Activated naive CD8-positive, alpha-beta T cell treated with anti-CD3 and anti-CD28 coated beads, Interleukin-2, amount 50 U/mL, for 24 hours (primary cell): ENCODE measurements around the gene PLEKHA4.
A peak's percentile ranks its signal among the peaks of the same experiment; 100 is the strongest.
"Not testable (repeated sequence)": the region's sequence is repeated elsewhere in the genome, so short reads cannot be mapped to it uniquely, and the experiment has no call there.

ENCODE experiments used
- ATAC-seq: fragments of 150-1000 bp; cut with Tn5 transposase; one replicate; pipeline ENCODE4 v1.10.0; 2021
- DNase-seq: peaks from one replicate; pipeline ENCODE4 v3.0.0; 2021
- H3K27ac Mint-ChIP-seq: one replicate; pipeline ENCODE4 v1.8.0; 2021; ENCODE audit warnings: mild to moderate bottlenecking, mixed read lengths
- H3K27me3 Mint-ChIP-seq: one replicate; pipeline ENCODE4 v1.8.0; 2021; ENCODE audit warnings: mixed read lengths
- H3K36me3 Mint-ChIP-seq: one replicate; pipeline ENCODE4 v1.8.0; 2021; ENCODE audit warnings: low read depth, mixed read lengths
- H3K4me1 Mint-ChIP-seq: one replicate; pipeline ENCODE4 v1.8.0; 2021; ENCODE audit warnings: mixed read lengths
- H3K4me3 Mint-ChIP-seq: one replicate; pipeline ENCODE4 v1.8.0; 2021; ENCODE audit warnings: mild to moderate bottlenecking, moderate library complexity, mixed read lengths
- H3K9me3 Mint-ChIP-seq: one replicate; pipeline ENCODE4 v1.8.0; 2021; ENCODE audit warnings: mixed read lengths

The PLEKHA4 gene

DNA sequence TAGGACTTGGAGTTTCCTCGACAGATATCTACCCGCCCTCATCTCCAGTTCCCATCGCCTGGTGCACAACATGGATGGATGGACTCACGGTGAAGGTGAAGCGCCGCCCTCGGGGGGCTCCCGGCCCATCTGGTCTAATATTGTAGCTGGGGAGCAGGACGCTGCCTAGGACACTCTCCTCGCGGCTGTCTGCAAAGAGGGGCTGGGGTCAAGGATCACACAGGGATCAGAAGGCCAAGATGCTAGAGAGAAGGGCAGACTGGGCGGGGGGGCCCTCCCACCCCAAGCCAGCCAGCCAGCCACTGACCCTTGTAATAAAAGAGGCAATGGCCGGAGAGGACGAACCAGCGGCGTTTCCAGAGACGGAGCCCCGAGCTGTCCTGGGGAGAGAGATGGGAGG is 7.1 kb downstream of the PLEKHA4 start:
- H3K9me3 Mint-ChIP-seq: no peaks in the 10 kb centered on the region
- no peak overlapping the region for H3K4me3 Mint-ChIP-seq
- no peak overlapping the region for H3K27ac Mint-ChIP-seq
- ATAC-seq (no peak), DNase-seq (no peak)
- no peaks in the 10 kb centered on the region for H3K36me3 Mint-ChIP-seq
- no peaks in the 10 kb centered on the region for H3K27me3 Mint-ChIP-seq
- peaks cover 3% of the 10 kb centered on the region for H3K4me1 Mint-ChIP-seq

- ATAC-seq (no peak), DNase-seq (no peak)
- Mint-ChIP-seq H3K27me3 (no peaks in the 10 kb centered on the region), H3K4me3 (peak overlapping the region; percentile 83), H3K9me3 (no peaks in the 10 kb centered on the region), H3K27ac (no peak overlapping the region), H3K36me3 (no peaks in the 10 kb centered on the region), H3K4me1 (peaks cover 3% of the 10 kb centered on the region)
Measured at GRCh38 chr19:48859711-48860572, 8.5 kb downstream of the PLEKHA4 start.

DNA sequence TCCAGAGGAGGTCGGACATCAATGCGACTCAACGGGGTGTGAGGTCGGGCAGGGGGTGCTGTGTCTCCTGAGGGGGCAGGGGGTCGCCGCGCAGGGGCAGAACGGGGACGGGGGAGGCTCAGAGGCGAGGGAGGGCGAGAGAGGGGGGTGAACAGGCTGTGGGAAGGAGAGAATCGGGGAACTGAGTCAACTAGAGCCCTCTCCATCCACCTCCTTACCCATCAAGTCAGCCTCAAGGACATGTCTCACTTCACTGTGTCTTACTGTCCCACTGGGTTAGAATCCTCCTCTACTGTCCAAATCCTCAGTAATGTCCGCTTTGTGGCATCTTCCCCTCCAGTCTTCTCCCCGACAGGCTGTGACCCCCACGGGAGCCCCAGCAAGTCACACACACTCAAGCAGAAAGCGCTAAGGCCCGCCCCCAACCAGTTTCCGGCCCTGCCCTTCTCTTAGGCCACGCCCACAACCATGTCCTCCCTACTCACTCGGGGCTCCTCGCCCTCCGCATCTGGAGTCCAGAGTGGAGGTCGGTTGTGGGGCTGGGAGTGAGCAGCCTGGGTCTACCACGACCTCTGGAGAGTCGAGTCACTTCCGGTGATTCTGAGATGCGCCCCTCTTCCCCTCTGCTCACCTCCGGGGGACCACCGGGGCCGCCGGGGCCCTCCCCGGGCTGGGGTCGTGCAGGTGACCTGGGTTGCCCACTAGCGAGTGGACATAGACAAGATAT is 9.3 kb downstream of the PLEKHA4 start:
- Mint-ChIP-seq H3K4me3 (peak overlapping the region; percentile 83), H3K9me3 (no peaks in the 10 kb centered on the region), H3K36me3 (no peaks in the 10 kb centered on the region), H3K27ac (peak overlapping the region; percentile 79), H3K4me1 (peaks cover 3% of the 10 kb centered on the region), H3K27me3 (no peaks in the 10 kb centered on the region)
- peak; percentile 84 for ATAC-seq
- peak; percentile 83 for DNase-seq

DNA sequence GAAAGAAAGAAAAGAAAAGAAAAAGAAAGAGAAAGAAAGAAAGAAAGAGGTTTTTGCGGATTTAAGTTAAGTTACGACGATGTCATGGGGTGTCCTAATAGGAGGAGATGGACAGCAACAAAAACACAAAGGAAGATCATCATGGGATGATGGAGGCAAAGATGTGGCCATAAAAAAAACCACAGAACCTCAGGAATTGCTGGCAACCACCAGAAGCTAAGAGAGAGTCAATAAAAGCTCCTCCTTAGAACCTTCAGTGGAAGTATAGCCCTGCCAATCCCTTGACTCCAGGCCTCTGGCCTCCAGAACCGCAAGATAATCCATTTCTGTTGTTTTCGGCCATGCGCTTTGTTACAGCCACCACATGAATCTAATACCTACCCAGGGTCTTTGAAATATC is 11.5 kb downstream of the PLEKHA4 start:
- H3K36me3 Mint-ChIP-seq: no peaks in the 10 kb centered on the region
- ATAC-seq (no peak), DNase-seq (no peak)
- H3K27me3 Mint-ChIP-seq: no peaks in the 10 kb centered on the region
- H3K4me3 Mint-ChIP-seq: no peak overlapping the region
- H3K4me1 Mint-ChIP-seq: peaks cover 3% of the 10 kb centered on the region
- no peak overlapping the region for H3K27ac Mint-ChIP-seq
- no peaks in the 10 kb centered on the region for H3K9me3 Mint-ChIP-seq

- no peaks in the 10 kb centered on the region for H3K36me3 Mint-ChIP-seq
- H3K27me3 Mint-ChIP-seq: no peaks in the 10 kb centered on the region
- no peak overlapping the region for H3K4me3 Mint-ChIP-seq
- H3K27ac Mint-ChIP-seq: no peak overlapping the region
- H3K9me3 Mint-ChIP-seq: no peaks in the 10 kb centered on the region
- H3K4me1 Mint-ChIP-seq: peaks cover under 1% of the 10 kb centered on the region
- ATAC-seq: no peak
- no peak for DNase-seq
Measured at GRCh38 chr19:48854103-48854502, 14.3 kb downstream of the PLEKHA4 start.

DNA sequence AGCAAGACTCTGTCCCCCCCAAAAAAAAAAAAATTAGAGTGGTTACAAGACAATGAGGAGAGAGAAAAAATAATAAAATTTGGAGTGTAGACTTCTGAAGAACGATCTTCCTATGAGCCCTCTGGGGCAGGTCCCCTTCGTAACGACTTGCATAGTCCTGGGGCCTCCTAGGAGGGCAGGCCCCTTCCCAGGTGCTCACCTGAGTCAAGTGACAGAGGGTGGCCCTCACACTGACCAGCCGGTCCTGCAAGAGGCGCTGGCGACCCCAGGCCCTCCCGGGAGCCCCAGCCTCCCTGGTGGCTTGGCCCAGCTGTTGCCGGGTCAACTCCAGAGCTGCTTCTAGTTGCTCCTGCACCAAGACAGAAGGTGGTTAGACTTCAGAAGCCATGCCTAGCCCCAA is 14.9 kb downstream of the PLEKHA4 start:
- Mint-ChIP-seq H3K36me3 (no peaks in the 10 kb centered on the region), H3K4me1 (no peaks in the 10 kb centered on the region), H3K27me3 (no peaks in the 10 kb centered on the region), H3K9me3 (no peaks in the 10 kb centered on the region), H3K27ac (no peak overlapping the region), H3K4me3 (no peak overlapping the region)
- DNase-seq (no peak), ATAC-seq (no peak)

DNA sequence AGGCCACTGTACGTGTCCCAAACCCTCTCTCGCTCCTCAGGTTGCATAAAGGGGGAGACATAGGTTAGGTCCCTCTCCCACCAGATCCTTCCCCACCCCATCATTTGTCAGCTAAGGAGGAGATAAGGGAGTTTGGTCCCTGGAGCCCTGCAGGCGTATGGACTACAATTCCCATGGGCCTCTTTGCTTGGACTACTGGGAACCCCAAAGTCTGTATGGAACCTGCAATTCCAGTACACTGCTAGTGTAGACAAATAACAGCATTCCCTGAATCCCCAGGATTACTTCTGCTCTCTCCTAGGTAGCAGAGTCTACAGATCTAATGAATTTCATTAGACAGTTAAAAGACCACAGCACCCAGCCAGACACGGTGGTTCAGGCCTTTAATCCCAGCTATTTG is 16.1 kb downstream of the PLEKHA4 start:
- no peaks in the 10 kb centered on the region for H3K9me3 Mint-ChIP-seq
- no peak overlapping the region for H3K4me3 Mint-ChIP-seq
- H3K27ac Mint-ChIP-seq: no peak overlapping the region
- H3K36me3 Mint-ChIP-seq: no peaks in the 10 kb centered on the region
- H3K27me3 Mint-ChIP-seq: no peaks in the 10 kb centered on the region
- H3K4me1 Mint-ChIP-seq: no peaks in the 10 kb centered on the region
- DNase-seq (no peak), ATAC-seq (no peak)

DNA sequence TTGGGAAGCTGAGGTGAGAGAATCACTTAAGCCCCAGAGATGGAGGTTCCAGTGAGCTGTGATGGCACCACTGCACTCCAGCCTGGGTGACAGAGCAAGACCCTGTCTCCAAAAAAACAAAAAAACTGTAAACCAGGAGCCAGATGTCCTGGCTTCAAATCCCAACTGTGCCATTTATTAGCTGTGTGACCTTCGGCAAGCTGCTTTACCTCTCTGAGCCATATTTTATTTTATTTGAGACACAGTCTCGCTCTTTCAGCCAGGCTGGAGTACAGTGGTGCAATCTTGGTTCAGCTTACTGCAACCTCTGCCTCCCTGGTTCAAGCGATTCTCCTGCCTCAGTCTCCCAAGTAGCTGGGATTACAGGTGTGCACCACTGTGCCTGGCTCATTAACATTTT is 21.8 kb downstream of the PLEKHA4 start:
- not testable (repeated sequence) for H3K4me1 Mint-ChIP-seq, H3K27me3 Mint-ChIP-seq, H3K36me3 Mint-ChIP-seq, ATAC-seq, H3K4me3 Mint-ChIP-seq, H3K9me3 Mint-ChIP-seq, DNase-seq, H3K27ac Mint-ChIP-seq

DNA sequence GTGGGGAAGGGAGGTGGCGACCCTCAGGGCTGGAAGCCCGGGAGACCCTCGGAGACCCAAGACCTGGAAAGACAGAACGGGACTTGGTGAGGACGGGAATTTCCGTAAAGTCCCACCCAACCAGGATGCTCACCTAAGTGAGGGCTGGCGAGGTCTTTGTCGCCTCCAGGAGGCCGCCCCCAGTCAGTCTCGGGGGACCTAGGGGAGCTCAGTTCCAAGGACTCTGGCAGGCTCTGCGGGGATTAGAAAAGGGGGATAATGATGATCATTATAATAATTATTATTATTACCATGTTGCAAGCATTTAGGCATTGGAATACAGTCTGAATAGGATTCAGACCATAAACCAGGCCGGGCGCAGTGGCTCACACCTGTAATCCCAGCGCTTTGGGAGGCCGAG is 23.0 kb downstream of the PLEKHA4 start:
- H3K4me1 Mint-ChIP-seq: no peaks in the 10 kb centered on the region
- no peak for DNase-seq
- H3K36me3 Mint-ChIP-seq: no peaks in the 10 kb centered on the region
- no peaks in the 10 kb centered on the region for H3K9me3 Mint-ChIP-seq
- no peaks in the 10 kb centered on the region for H3K27me3 Mint-ChIP-seq
- H3K27ac Mint-ChIP-seq: no peak overlapping the region
- H3K4me3 Mint-ChIP-seq: no peak overlapping the region
- ATAC-seq: no peak

GRCh38 chr19:48844472-48844871 is 23.9 kb downstream of the PLEKHA4 start:
- H3K9me3 Mint-ChIP-seq: no peaks in the 10 kb centered on the region
- no peaks in the 10 kb centered on the region for H3K27me3 Mint-ChIP-seq
- DNase-seq: no peak
- H3K4me3 Mint-ChIP-seq: no peak overlapping the region
- H3K27ac Mint-ChIP-seq: no peak overlapping the region
- no peaks in the 10 kb centered on the region for H3K36me3 Mint-ChIP-seq
- no peak for ATAC-seq
- H3K4me1 Mint-ChIP-seq: no peaks in the 10 kb centered on the region

DNA sequence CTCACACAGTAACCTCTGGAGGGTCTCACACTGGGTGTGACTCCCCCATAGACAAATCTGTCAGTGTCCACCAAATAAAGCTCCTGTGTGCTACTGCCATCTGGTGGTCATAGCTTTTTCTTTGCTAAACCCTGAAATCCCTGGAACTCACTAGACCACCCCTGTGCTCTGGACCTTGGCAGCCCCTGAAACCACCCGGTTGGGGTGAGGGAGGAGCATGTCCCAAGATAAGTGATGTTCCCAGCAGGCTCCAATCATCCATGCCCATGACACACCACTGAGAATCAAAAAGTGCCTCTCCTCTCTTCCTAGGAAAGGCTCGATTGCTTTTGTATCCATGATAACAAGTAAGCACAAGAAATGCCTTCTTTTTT is 25.6 kb downstream of the PLEKHA4 start:
- Mint-ChIP-seq H3K27me3 (no peaks in the 10 kb centered on the region), H3K9me3 (no peaks in the 10 kb centered on the region), H3K4me1 (no peaks in the 10 kb centered on the region), H3K36me3 (no peaks in the 10 kb centered on the region), H3K27ac (no peak overlapping the region), H3K4me3 (no peak overlapping the region)
- peak; percentile 59 for ATAC-seq
- peak; percentile 51 for DNase-seq

DNA sequence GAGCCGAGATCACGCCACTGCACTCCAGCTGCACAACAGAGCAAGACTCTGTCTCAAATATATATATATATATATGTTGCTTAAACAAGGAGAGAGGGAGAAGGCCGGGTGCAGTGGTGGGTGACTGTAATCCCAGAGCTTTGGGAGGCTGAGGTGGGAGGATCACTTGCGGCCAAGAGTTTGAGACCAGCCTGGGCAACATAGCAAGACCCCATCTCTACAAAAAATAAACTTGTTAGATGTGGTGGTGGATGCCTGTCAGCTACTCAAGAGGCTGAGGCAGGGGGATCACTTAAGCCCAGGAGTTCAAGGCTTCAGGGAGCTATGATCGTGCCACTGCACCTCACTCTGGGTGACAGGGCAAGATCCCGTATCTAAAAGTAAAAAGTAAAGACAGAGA is 26.8 kb downstream of the PLEKHA4 start:
- Mint-ChIP-seq H3K4me1 (peaks cover 7% of the 10 kb centered on the region), H3K4me3 (no peak overlapping the region), H3K27ac (no peak overlapping the region), H3K9me3 (no peaks in the 10 kb centered on the region), H3K36me3 (no peaks in the 10 kb centered on the region), H3K27me3 (no peaks in the 10 kb centered on the region)
- DNase-seq (no peak), ATAC-seq (no peak)

DNA sequence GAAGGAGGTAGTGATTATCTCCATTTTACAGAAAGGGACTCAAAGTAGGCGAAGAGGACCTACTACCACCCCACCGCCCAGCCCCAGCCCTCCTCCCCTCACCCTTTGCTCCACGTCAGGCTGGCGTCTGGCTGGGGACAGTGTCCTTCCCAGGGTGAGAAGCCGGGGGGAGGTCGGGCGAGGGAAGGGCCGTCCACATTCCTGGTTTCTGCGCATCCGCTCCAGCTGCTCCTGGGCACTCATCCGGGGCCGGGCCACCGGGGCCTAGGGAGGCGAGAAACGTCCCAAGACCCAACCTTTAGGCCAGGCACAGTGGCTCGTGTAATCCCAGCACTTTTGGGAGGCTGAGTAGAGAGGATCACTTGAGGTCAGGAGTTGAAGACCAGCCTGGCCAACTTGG is 27.4 kb downstream of the PLEKHA4 start:
- Mint-ChIP-seq H3K27ac (no peak overlapping the region), H3K4me3 (no peak overlapping the region), H3K27me3 (no peaks in the 10 kb centered on the region), H3K36me3 (no peaks in the 10 kb centered on the region), H3K4me1 (peaks cover 11% of the 10 kb centered on the region), H3K9me3 (no peaks in the 10 kb centered on the region)
- no peak for DNase-seq
- ATAC-seq: no peak

GRCh38 chr19:48837687-48838086 is 30.7 kb downstream of the PLEKHA4 start:
- peaks cover 20% of the 10 kb centered on the region for H3K4me1 Mint-ChIP-seq
- H3K27ac Mint-ChIP-seq: no peak overlapping the region
- peak overlapping the region; percentile 52 for H3K4me3 Mint-ChIP-seq
- ATAC-seq (no peak), DNase-seq (no peak)
- H3K9me3 Mint-ChIP-seq: no peaks in the 10 kb centered on the region
- H3K27me3 Mint-ChIP-seq: no peaks in the 10 kb centered on the region
- H3K36me3 Mint-ChIP-seq: no peaks in the 10 kb centered on the region

- Mint-ChIP-seq H3K27ac (peak overlapping the region; percentile 68), H3K27me3 (no peaks in the 10 kb centered on the region), H3K4me3 (peak overlapping the region; percentile 81), H3K4me1 (peaks cover 20% of the 10 kb centered on the region), H3K9me3 (no peaks in the 10 kb centered on the region), H3K36me3 (no peaks in the 10 kb centered on the region)
- peak; percentile 88 for DNase-seq
- ATAC-seq: peak; percentile 85
Measured at GRCh38 chr19:48837051-48837524, 31.3 kb downstream of the PLEKHA4 start.
